Adrenal gland (tissue), 5 donors: Measurements from ENCODE around the gene SYNPR.

Experiments used
- POLR2A ChIP-seq, 2 donors: fragments of 450-650 bp; IDR thresholded peaks; one replicate each; pipeline ENCODE4 v1.6.1; 2017; ENCODE audit warnings: antibody characterized with exemption in 2 of 2, mild to moderate bottlenecking in 2 of 2, moderate library complexity in 1 of 2
- TF ChIP-seq, protein P1 (sequence below), 6 experiments: fragments of 450-650 bp in 4 of 6; fragments of 200-600 bp in 2 of 6; sonication (generic) in 1 of 6; IDR thresholded peaks; 1 replicate in 5 of 6; 2 replicates in 1 of 6; pipeline versions ENCODE4 v1.5.1 to v1.8.0; 2016 to 2021; ENCODE audit warnings: antibody characterized with exemption in 6 of 6, mild to moderate bottlenecking in 2 of 6, moderate library complexity in 1 of 6
- donor health status: DM: no; HTN: no; CAD: no.

DNA sequence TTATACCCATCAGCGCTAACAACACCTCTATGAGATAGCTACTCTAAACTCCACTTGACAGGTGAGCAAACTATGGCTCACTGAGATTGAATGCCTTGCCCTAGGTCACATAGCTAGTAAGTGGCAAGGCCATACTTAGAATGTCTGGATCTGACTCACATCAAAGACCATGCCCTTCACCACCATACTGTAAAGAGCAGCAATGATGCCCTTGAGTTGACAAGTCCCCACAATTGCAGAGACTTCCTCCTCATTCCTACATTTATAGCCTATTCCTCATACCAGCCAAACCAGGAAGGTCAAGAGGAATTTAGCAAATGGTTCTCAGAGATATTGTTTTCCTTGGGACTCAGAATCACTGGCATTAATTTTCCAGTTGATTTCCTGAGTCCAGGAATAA is 216.5 kb downstream of the SYNPR start:
- TF ChIP-seq, protein P1, sequence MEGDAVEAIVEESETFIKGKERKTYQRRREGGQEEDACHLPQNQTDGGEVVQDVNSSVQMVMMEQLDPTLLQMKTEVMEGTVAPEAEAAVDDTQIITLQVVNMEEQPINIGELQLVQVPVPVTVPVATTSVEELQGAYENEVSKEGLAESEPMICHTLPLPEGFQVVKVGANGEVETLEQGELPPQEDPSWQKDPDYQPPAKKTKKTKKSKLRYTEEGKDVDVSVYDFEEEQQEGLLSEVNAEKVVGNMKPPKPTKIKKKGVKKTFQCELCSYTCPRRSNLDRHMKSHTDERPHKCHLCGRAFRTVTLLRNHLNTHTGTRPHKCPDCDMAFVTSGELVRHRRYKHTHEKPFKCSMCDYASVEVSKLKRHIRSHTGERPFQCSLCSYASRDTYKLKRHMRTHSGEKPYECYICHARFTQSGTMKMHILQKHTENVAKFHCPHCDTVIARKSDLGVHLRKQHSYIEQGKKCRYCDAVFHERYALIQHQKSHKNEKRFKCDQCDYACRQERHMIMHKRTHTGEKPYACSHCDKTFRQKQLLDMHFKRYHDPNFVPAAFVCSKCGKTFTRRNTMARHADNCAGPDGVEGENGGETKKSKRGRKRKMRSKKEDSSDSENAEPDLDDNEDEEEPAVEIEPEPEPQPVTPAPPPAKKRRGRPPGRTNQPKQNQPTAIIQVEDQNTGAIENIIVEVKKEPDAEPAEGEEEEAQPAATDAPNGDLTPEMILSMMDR (IDR thresholded peaks at IDR 0.05), result no peak
- no peak for TF ChIP-seq POLR2A (IDR thresholded peaks at IDR 0.05)
